Mesenchymal stem cell (in vitro differentiated cells and primary cell): ENCODE results near the gene SCGB1D4.

Experiments used
- DNase-seq: peaks from one replicate; pipeline ENCODE4 v3.0.0-alpha.2; 2013
- H2AFZ ChIP-seq: one replicate; pipeline ENCODE4 v1.6.1; 2013; ENCODE audit warnings: low read depth, mild to moderate bottlenecking, control low read depth, inconsistent platforms, low read length, moderate library complexity
- H2AK5ac ChIP-seq: 2 replicates; pipeline ENCODE4 v1.6.1; 2013; ENCODE audit warnings: low read length, moderate library complexity, mild to moderate bottlenecking, inconsistent platforms; ENCODE audit not compliant: severe bottlenecking
- H2BK120ac ChIP-seq: one replicate; pipeline ENCODE4 v1.6.1; 2013; ENCODE audit warnings: low read depth, mild to moderate bottlenecking, inconsistent platforms, low read length, moderate library complexity
- H2BK12ac ChIP-seq, 2 experiments: one replicate each; pipeline ENCODE4 v1.6.1; 2013; ENCODE audit warnings: inconsistent platforms in 2 of 2, low read length in 2 of 2, mild to moderate bottlenecking in 2 of 2, moderate library complexity in 2 of 2, control low read depth in 1 of 2
- H2BK15ac ChIP-seq: one replicate; pipeline ENCODE4 v1.6.1; 2013; ENCODE audit warnings: mild to moderate bottlenecking, low read depth, inconsistent platforms; ENCODE audit not compliant: poor library complexity, severe bottlenecking
- H2BK5ac ChIP-seq: 2 replicates; pipeline ENCODE4 v1.6.1; 2013; ENCODE audit warnings: low read depth, mild to moderate bottlenecking, low read length, control low read depth, inconsistent platforms; ENCODE audit not compliant: poor library complexity, severe bottlenecking
- H3K14ac ChIP-seq, 2 experiments: one replicate each; pipeline ENCODE4 v1.6.1; 2013; ENCODE audit warnings: inconsistent platforms in 2 of 2, low read length in 2 of 2, control low read depth in 1 of 2, mild to moderate bottlenecking in 1 of 2, moderate library complexity in 1 of 2
- H3K18ac ChIP-seq, 2 experiments: one replicate each; pipeline ENCODE4 v1.6.1; 2013; ENCODE audit warnings: inconsistent platforms in 2 of 2, low read length in 2 of 2, control low read depth in 1 of 2, low read depth in 1 of 2, mild to moderate bottlenecking in 1 of 2
- H3K23ac ChIP-seq, 2 experiments: one replicate each; pipeline ENCODE4 v1.6.1; 2013; ENCODE audit warnings: inconsistent platforms in 2 of 2, low read length in 2 of 2, mild to moderate bottlenecking in 2 of 2, moderate library complexity in 2 of 2, control low read depth in 1 of 2
- H3K27ac ChIP-seq: 2 replicates; pipeline ENCODE4 v1.5.1; 2013; ENCODE audit warnings: mild to moderate bottlenecking, moderate library complexity, low read length, control low read depth, inconsistent platforms; ENCODE audit not compliant: poor library complexity, severe bottlenecking
- H3K27me3 ChIP-seq, 2 experiments: 2 replicates each; pipeline versions ENCODE4 v1.6.1 to v1.7.0; 2013; ENCODE audit warnings: low read length in 2 of 2, mild to moderate bottlenecking in 2 of 2, moderate library complexity in 2 of 2, control low read depth in 1 of 2, inconsistent platforms in 1 of 2; ENCODE audit not compliant: control insufficient read depth in 1 of 2, insufficient read depth in 1 of 2
- H3K36me3 ChIP-seq, 2 experiments: 2 replicates each; pipeline versions ENCODE4 v1.6.1 to v1.7.0; 2013; ENCODE audit warnings: low read length in 2 of 2, control low read depth in 1 of 2, inconsistent platforms in 1 of 2, low read depth in 1 of 2, mild to moderate bottlenecking in 1 of 2; ENCODE audit not compliant: insufficient read depth in 2 of 2, control insufficient read depth in 1 of 2
- H3K4ac ChIP-seq, 2 experiments: one replicate each; pipeline ENCODE4 v1.6.1; 2013; ENCODE audit warnings: inconsistent platforms in 2 of 2, low read length in 2 of 2, mild to moderate bottlenecking in 2 of 2, moderate library complexity in 2 of 2, control low read depth in 1 of 2, low read depth in 1 of 2
- H3K4me1 ChIP-seq: 2 replicates; pipeline ENCODE4 v1.6.1; 2013; ENCODE audit warnings: low read depth, low read length, control low read depth; ENCODE audit not compliant: control insufficient read depth, insufficient read depth
- H3K4me2 ChIP-seq: 2 replicates; pipeline ENCODE4 v1.6.1; 2013; ENCODE audit warnings: low read length, mild to moderate bottlenecking, inconsistent platforms; ENCODE audit not compliant: poor library complexity, severe bottlenecking
- H3K4me3 ChIP-seq, 2 experiments: 2 replicates each; pipeline versions ENCODE4 v1.5.1 to v1.7.0; 2013; ENCODE audit warnings: low read length in 2 of 2, mild to moderate bottlenecking in 2 of 2, control low read depth in 1 of 2, low read depth in 1 of 2; ENCODE audit not compliant: insufficient read depth in 1 of 2
- H3K79me1 ChIP-seq: replicated peaks from 2 replicates; pipeline ENCODE4 v1.6.1; 2013; ENCODE audit warnings: mild to moderate bottlenecking, control low read depth, low read length, inconsistent platforms; ENCODE audit not compliant: poor library complexity, severe bottlenecking
- H3K9ac ChIP-seq: 2 replicates; pipeline ENCODE4 v1.7.0; 2013; ENCODE audit warnings: mild to moderate bottlenecking, low read length, moderate library complexity
- H3K9me3 ChIP-seq: 2 replicates; pipeline ENCODE4 v1.7.0; 2013; ENCODE audit warnings: mild to moderate bottlenecking, low read length; ENCODE audit not compliant: control insufficient read depth
- H4K8ac ChIP-seq: one replicate; pipeline ENCODE4 v1.6.1; 2013; ENCODE audit warnings: inconsistent platforms, mild to moderate bottlenecking, low read length, moderate library complexity
- H4K91ac ChIP-seq: one replicate; pipeline ENCODE4 v1.6.1; 2013; ENCODE audit warnings: mild to moderate bottlenecking, low read length, inconsistent platforms
- WGBS: methylation state at CpG from one replicate; pipeline ENCODE4 v1.1.7; 2013; ENCODE audit warnings: mixed read lengths; 5-methylcytosine and 5-hydroxymethylcytosine counted together

Gene SCGB1D4

DNA sequence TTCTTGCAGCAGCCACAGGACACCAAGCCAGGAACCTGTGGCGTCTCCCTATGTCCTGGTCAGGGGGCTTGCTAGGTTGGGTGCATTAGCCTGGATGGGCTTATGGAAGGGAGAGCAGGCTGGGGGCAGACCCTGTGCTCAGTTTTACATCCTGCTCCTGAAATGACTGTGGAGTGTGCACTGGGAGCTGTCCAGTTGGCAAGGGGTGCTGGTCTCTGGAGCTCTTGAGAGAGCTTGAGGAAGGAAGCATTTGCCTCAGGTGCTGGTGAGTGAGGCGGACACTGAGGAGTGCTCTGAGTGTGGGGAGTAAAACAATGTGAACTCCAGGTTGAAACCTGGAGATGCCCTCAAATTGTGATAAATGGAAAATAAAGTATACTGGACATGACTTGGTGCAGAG, 3.4 kb downstream of the SCGB1D4 start:
- H3K36me3 ChIP-seq, result no peaks in the 10 kb centered on the region
- peaks cover 23 to 37% of the 10 kb centered on the region in 2 experiments for H3K27me3 ChIP-seq
- H2BK15ac ChIP-seq, result no peak overlapping the region
- no peaks in the 10 kb centered on the region for H3K9me3 ChIP-seq
- no peak overlapping the region for H2BK120ac ChIP-seq
- H4K91ac ChIP-seq, result no peak overlapping the region
- H2AK5ac ChIP-seq, result no peak overlapping the region
- no peak overlapping the region for H3K9ac ChIP-seq
- H3K27ac ChIP-seq, result no peak overlapping the region
- DNase-seq, result peak; percentile 25
- H3K4ac ChIP-seq, result no peak overlapping the region
- H3K4me1 ChIP-seq, result peaks cover 1% of the 10 kb centered on the region
- no peak overlapping the region for H4K8ac ChIP-seq
- 28% methylated on average over 2 of the region's 2 CpGs for WGBS
- H3K4me2 ChIP-seq, result no peak overlapping the region
- no peak overlapping the region for H3K14ac ChIP-seq
- H3K18ac ChIP-seq, result no peak overlapping the region
- H2BK5ac ChIP-seq, result no peak overlapping the region
- no peaks in the 10 kb centered on the region for H3K79me1 ChIP-seq
- H3K4me3 ChIP-seq, result no peak overlapping the region
- H2BK12ac ChIP-seq, result no peak overlapping the region
- H3K23ac ChIP-seq, result no peak overlapping the region
- no peak overlapping the region for H2AFZ ChIP-seq

GRCh38 chr11:62280452-62280851, 18.4 kb downstream of the SCGB1D4 start:
- Histone ChIP-seq H2AFZ (no peak overlapping the region), H4K91ac (no peak overlapping the region), H2BK12ac (no peak overlapping the region), H3K4me3 (no peak overlapping the region), H3K4me2 (no peak overlapping the region), H2BK15ac (no peak overlapping the region), H3K27me3 (no peaks in the 10 kb centered on the region), H3K18ac (no peak overlapping the region), H2BK120ac (no peak overlapping the region), H3K27ac (no peak overlapping the region), H4K8ac (no peak overlapping the region), H2BK5ac (no peak overlapping the region), H3K14ac (no peak overlapping the region), H3K23ac (no peak overlapping the region), H3K9me3 (peaks cover 8% of the 10 kb centered on the region), H3K4ac (no peak overlapping the region), H3K9ac (no peak overlapping the region), H3K36me3 (no peaks in the 10 kb centered on the region), H2AK5ac (no peak overlapping the region), H3K79me1 (no peaks in the 10 kb centered on the region), H3K4me1 (no peaks in the 10 kb centered on the region)
- DNase-seq, result no peak

GRCh38 chr11:62273789-62274275, 25.0 kb downstream of the SCGB1D4 start:
- DNase-seq, result no peak
- Histone ChIP-seq H3K36me3 (no peaks in the 10 kb centered on the region), H3K27me3 (peaks cover 4 to 32% of the 10 kb centered on the region in 2 experiments), H3K4me3 (no peak overlapping the region), H2BK120ac (no peak overlapping the region), H2AK5ac (no peak overlapping the region), H3K27ac (no peak overlapping the region), H3K4me1 (no peaks in the 10 kb centered on the region), H2BK15ac (no peak overlapping the region), H3K14ac (no peak overlapping the region), H3K4ac (no peak overlapping the region), H3K9ac (no peak overlapping the region), H3K23ac (no peak overlapping the region), H2BK5ac (no peak overlapping the region), H3K18ac (no peak overlapping the region), H2BK12ac (no peak overlapping the region), H3K9me3 (no peaks in the 10 kb centered on the region), H4K8ac (no peak overlapping the region), H2AFZ (no peak overlapping the region), H4K91ac (no peak overlapping the region), H3K4me2 (no peak overlapping the region), H3K79me1 (no peaks in the 10 kb centered on the region)
- 72% methylated on average over 5 of the region's 7 CpGs for whole genome bisulfite sequencing

- 43% methylated on average over 5 of the region's 5 CpGs for WGBS
- Histone ChIP-seq H2BK12ac (no peak overlapping the region), H3K4ac (no peak overlapping the region), H4K91ac (no peak overlapping the region), H3K23ac (no peak overlapping the region), H3K27ac (no peak overlapping the region), H3K9ac (no peak overlapping the region), H3K79me1 (no peaks in the 10 kb centered on the region), H2AFZ (no peak overlapping the region), H3K4me3 (no peak overlapping the region), H3K18ac (no peak overlapping the region), H2BK15ac (no peak overlapping the region), H4K8ac (no peak overlapping the region), H3K4me2 (no peak overlapping the region), H3K4me1 (no peaks in the 10 kb centered on the region), H2BK120ac (no peak overlapping the region), H3K27me3 (peaks cover 4 to 32% of the 10 kb centered on the region in 2 experiments), H3K14ac (no peak overlapping the region), H2AK5ac (no peak overlapping the region), H3K36me3 (no peaks in the 10 kb centered on the region), H3K9me3 (no peaks in the 10 kb centered on the region), H2BK5ac (no peak overlapping the region)
- no peak for DNase-seq
Observed at GRCh38 chr11:62273284-62273683, 25.6 kb downstream of the SCGB1D4 start.
